A549 (cell line): ENCODE data around the gene SORCS3.

ENCODE experiments used
- KDM1A ChIP-seq: fragments of 200-600 bp; sonication (generic); IDR thresholded peaks from 2 replicates; pipeline ENCODE4 v1.6.1; 2016; ENCODE audit warnings: low read depth, mild to moderate bottlenecking
- KDM5A ChIP-seq: fragments of 200-600 bp; sonication (generic); IDR thresholded peaks from 2 replicates; pipeline ENCODE4 v1.6.1; 2016; ENCODE audit warnings: antibody characterized with exemption, mild to moderate bottlenecking
- POLR2A ChIP-seq: IDR thresholded peaks from 2 replicates; pipeline ENCODE4 v1.6.1; 2012; ENCODE audit warnings: mild to moderate bottlenecking, low read length
- RFX5 ChIP-seq: fragments of 450-650 bp; IDR thresholded peaks from 2 replicates; pipeline ENCODE4 v1.7.1; 2014; ENCODE audit warnings: antibody characterized with exemption, mild to moderate bottlenecking, moderate library complexity
- TF ChIP-seq, protein P1 (sequence below): fragments of >200 bp; sonication (Bioruptor Twin); formaldehyde crosslinking; IDR thresholded peaks from 3 replicates; pipeline ENCODE4 v1.5.1; 2016
- TF ChIP-seq, protein P2 (sequence below): IDR thresholded peaks from 2 replicates; pipeline ENCODE4 v1.6.1; 2012
- TF ChIP-seq, protein P3 (sequence below): fragments of 200-600 bp; sonication (generic); IDR thresholded peaks from 2 replicates; pipeline ENCODE4 v1.6.1; 2016; ENCODE audit warnings: antibody characterized with exemption, mild to moderate bottlenecking, moderate library complexity

DNA sequence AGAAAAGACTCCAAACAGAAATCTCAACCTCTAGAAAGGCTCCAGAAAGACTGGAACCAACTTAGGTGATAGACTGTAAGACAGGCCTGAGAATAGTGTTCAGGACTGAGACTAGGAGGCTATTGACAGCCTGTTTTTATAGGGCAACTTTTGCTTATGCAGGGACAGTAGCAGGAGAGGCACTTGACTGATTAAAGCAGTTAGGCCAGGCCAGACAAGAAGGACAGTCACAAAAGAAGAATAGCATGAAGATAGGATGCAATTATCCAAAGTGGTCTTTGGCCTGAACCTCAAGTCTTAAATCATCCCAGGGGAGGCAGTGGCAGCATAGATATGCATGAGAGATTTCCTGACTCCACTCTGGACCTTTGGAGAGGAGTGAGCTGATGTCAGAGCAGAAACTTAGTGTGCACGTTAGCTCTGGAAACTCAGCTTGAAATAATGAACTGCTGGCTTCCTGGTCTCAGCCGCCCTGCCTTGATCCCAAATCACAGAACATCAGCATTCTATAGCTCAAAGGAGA lies 290.6 kb downstream of the SORCS3 start:
- TF ChIP-seq, protein P1, sequence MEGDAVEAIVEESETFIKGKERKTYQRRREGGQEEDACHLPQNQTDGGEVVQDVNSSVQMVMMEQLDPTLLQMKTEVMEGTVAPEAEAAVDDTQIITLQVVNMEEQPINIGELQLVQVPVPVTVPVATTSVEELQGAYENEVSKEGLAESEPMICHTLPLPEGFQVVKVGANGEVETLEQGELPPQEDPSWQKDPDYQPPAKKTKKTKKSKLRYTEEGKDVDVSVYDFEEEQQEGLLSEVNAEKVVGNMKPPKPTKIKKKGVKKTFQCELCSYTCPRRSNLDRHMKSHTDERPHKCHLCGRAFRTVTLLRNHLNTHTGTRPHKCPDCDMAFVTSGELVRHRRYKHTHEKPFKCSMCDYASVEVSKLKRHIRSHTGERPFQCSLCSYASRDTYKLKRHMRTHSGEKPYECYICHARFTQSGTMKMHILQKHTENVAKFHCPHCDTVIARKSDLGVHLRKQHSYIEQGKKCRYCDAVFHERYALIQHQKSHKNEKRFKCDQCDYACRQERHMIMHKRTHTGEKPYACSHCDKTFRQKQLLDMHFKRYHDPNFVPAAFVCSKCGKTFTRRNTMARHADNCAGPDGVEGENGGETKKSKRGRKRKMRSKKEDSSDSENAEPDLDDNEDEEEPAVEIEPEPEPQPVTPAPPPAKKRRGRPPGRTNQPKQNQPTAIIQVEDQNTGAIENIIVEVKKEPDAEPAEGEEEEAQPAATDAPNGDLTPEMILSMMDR = no peak
- TF ChIP-seq, protein P2, sequence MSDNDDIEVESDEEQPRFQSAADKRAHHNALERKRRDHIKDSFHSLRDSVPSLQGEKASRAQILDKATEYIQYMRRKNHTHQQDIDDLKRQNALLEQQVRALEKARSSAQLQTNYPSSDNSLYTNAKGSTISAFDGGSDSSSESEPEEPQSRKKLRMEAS = no peak
- TF ChIP-seq POLR2A = no peak
- TF ChIP-seq KDM5A = no peak
- no peak for TF ChIP-seq RFX5
- no peak for TF ChIP-seq KDM1A
- TF ChIP-seq, protein P3, sequence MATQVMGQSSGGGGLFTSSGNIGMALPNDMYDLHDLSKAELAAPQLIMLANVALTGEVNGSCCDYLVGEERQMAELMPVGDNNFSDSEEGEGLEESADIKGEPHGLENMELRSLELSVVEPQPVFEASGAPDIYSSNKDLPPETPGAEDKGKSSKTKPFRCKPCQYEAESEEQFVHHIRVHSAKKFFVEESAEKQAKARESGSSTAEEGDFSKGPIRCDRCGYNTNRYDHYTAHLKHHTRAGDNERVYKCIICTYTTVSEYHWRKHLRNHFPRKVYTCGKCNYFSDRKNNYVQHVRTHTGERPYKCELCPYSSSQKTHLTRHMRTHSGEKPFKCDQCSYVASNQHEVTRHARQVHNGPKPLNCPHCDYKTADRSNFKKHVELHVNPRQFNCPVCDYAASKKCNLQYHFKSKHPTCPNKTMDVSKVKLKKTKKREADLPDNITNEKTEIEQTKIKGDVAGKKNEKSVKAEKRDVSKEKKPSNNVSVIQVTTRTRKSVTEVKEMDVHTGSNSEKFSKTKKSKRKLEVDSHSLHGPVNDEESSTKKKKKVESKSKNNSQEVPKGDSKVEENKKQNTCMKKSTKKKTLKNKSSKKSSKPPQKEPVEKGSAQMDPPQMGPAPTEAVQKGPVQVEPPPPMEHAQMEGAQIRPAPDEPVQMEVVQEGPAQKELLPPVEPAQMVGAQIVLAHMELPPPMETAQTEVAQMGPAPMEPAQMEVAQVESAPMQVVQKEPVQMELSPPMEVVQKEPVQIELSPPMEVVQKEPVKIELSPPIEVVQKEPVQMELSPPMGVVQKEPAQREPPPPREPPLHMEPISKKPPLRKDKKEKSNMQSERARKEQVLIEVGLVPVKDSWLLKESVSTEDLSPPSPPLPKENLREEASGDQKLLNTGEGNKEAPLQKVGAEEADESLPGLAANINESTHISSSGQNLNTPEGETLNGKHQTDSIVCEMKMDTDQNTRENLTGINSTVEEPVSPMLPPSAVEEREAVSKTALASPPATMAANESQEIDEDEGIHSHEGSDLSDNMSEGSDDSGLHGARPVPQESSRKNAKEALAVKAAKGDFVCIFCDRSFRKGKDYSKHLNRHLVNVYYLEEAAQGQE = no peak
